Measurements from ENCODE around the gene KDELR1.
A peak's percentile ranks its signal among the peaks of the same experiment; 100 is the strongest.

The KDELR1 gene

DNA sequence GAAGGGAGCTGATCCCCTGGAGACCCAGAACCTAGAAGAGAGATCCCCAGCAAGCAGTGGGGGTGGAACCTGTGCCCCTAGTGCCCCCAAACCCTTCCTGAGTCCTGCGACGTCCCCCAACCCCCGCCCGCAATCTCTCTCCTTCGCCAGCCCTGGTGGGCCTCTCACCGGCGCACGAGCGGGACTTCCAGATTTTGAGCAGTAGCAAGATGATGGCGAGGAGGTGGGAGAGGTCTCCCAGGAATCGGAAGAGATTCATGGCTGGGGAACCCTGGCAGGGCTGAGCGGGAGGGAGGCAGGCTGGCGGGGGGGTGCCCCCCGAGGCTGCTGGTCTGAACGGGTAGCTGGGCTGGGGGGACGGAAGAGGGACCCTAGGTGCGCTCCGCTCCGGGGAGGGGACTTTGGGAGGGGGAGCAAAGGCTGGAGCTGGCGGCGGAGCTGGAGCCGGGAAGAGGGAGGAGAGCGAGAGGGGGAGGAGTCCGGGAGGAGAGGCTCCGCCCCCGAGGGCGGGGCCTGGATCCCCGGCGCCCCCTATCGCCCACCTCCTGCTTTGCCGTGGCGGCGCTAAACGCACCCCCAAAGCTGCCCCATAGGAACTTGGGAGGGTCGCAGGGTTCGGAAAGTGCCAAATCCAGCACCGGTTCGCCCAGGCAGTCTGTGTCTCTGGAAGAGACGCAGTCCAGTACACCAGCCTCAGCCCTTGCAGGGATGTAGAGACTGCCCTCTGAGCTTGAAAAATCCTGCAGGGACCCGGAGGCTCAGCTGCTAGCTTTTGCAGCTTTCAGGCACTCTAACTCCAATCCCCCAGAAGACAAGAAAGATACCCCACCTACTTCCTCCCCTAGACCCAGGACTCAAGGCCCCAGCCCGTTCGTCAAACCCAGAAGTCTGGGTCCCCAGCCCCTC is at the start of gene KDELR1:
TSS of gene KDELR1 (minus strand) at position 452 of the 906 bp plus-strand sequence. CDS start at position 259, 193 bp downstream.
- Histone ChIP-seq H4K20me1 (ENCODE audit: control insufficient read depth, insufficient read depth, low read depth, low read length) (peaks cover 3% of the 10 kb centered on the region; the same call in 1 of the 2 replicates), H3K27me3 (ENCODE audit: control insufficient read depth, low read length) (peaks cover 41% of the 10 kb centered on the region), H3K4me3 (ENCODE audit: low read length) (peak within 1 kb of the TSS; percentile 97), H3F3A (ENCODE audit: control insufficient read depth, insufficient read depth) (no peaks in the 10 kb centered on the region), H3K27ac (ENCODE audit: low read depth, low read length) (peak within 1 kb of the TSS; percentile 55), H3K4me2 (ENCODE audit: low read length) (peak within 1 kb of the TSS; percentile 81), H3K9me2 (replicated peaks; ENCODE audit: control insufficient read depth, low read length) (no peaks in the 10 kb centered on the region), H3K79me2 (ENCODE audit: control insufficient read depth, low read length) (peaks cover 26% of the 10 kb centered on the region), H3K9me3 (ENCODE audit: control insufficient read depth, insufficient read depth, low read length) (no peaks in the 10 kb centered on the region), H3K4me1 (ENCODE audit: control insufficient read depth, low read length) (peaks cover 22% of the 10 kb centered on the region), H3K36me3 (ENCODE audit: control insufficient read depth, low read length) (peaks cover 39% of the 10 kb centered on the region)
- TF ChIP-seq, protein P1, sequence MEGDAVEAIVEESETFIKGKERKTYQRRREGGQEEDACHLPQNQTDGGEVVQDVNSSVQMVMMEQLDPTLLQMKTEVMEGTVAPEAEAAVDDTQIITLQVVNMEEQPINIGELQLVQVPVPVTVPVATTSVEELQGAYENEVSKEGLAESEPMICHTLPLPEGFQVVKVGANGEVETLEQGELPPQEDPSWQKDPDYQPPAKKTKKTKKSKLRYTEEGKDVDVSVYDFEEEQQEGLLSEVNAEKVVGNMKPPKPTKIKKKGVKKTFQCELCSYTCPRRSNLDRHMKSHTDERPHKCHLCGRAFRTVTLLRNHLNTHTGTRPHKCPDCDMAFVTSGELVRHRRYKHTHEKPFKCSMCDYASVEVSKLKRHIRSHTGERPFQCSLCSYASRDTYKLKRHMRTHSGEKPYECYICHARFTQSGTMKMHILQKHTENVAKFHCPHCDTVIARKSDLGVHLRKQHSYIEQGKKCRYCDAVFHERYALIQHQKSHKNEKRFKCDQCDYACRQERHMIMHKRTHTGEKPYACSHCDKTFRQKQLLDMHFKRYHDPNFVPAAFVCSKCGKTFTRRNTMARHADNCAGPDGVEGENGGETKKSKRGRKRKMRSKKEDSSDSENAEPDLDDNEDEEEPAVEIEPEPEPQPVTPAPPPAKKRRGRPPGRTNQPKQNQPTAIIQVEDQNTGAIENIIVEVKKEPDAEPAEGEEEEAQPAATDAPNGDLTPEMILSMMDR (IDR thresholded peaks at IDR 0.05; ENCODE audit: low read depth, low read length, poor library complexity, severe bottlenecking) = peak; percentile 95
- TF ChIP-seq EZH2phosphoT487 (IDR thresholded peaks at IDR 0.05; ENCODE audit: borderline replicate concordance, low read length) = no peak

GRCh38 chr19:48436586-48436985 is 45.2 kb upstream of the KDELR1 start:
- peaks cover 5% of the 10 kb centered on the region for H3K4me1 ChIP-seq (ENCODE audit: control insufficient read depth, low read length)
- H3K4me2 ChIP-seq (ENCODE audit: low read length) = no peak overlapping the region
- H3K79me2 ChIP-seq (ENCODE audit: control insufficient read depth, low read length) = no peaks in the 10 kb centered on the region
- H3K27ac ChIP-seq (ENCODE audit: low read depth, low read length) = no peak overlapping the region
- H3F3A ChIP-seq (ENCODE audit: control insufficient read depth, insufficient read depth) = no peaks in the 10 kb centered on the region
- H3K9me2 ChIP-seq (replicated peaks; ENCODE audit: control insufficient read depth, low read length) = no peaks in the 10 kb centered on the region
- no peaks in the 10 kb centered on the region for H3K36me3 ChIP-seq (ENCODE audit: control insufficient read depth, low read length)
- H3K9me3 ChIP-seq (ENCODE audit: control insufficient read depth, insufficient read depth, low read length) = no peaks in the 10 kb centered on the region
- H4K20me1 ChIP-seq (ENCODE audit: control insufficient read depth, insufficient read depth, low read depth, low read length) = no peaks in the 10 kb centered on the region
- TF ChIP-seq EZH2phosphoT487 (IDR thresholded peaks at IDR 0.05; ENCODE audit: borderline replicate concordance, low read length) = no peak
- TF ChIP-seq, protein P1 (IDR thresholded peaks at IDR 0.05; ENCODE audit: low read depth, low read length, poor library complexity, severe bottlenecking) = no peak
- no peak overlapping the region for H3K4me3 ChIP-seq (ENCODE audit: low read length)
- no peaks in the 10 kb centered on the region for H3K27me3 ChIP-seq (ENCODE audit: control insufficient read depth, low read length)

DNA sequence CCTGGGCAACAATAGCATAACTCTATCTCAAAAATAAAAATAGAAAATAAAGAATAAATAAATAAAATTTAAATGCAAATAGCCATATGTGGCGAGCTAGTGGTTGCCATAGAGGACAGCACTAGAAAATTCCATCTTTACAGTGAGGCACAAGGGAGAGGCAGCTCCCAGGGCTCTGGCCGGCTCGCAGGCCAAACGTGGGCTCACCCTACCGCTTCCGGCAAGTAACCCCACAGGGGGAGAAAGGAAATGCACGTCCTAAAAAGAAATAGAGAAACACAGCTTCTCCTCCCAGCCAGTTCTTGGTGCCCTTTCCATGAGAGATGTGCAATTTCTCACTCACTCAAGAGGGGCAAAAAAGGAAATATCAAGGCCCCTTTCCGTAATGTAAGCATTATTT is 42.0 kb upstream of the KDELR1 start:
- no peaks in the 10 kb centered on the region for H3K36me3 ChIP-seq (ENCODE audit: control insufficient read depth, low read length)
- no peaks in the 10 kb centered on the region for H3K9me2 ChIP-seq (replicated peaks; ENCODE audit: control insufficient read depth, low read length)
- no peaks in the 10 kb centered on the region for H4K20me1 ChIP-seq (ENCODE audit: control insufficient read depth, insufficient read depth, low read depth, low read length)
- H3K4me3 ChIP-seq (ENCODE audit: low read length) = no peak overlapping the region
- no peaks in the 10 kb centered on the region for H3F3A ChIP-seq (ENCODE audit: control insufficient read depth, insufficient read depth)
- no peaks in the 10 kb centered on the region for H3K27me3 ChIP-seq (ENCODE audit: control insufficient read depth, low read length)
- peaks cover 5% of the 10 kb centered on the region for H3K4me1 ChIP-seq (ENCODE audit: control insufficient read depth, low read length)
- H3K4me2 ChIP-seq (ENCODE audit: low read length) = peak overlapping the region; percentile 39; the same call in 1 of the 2 replicates
- H3K27ac ChIP-seq (ENCODE audit: low read depth, low read length) = no peak overlapping the region
- H3K9me3 ChIP-seq (ENCODE audit: control insufficient read depth, insufficient read depth, low read length) = no peaks in the 10 kb centered on the region
- no peak for TF ChIP-seq EZH2phosphoT487 (IDR thresholded peaks at IDR 0.05; ENCODE audit: borderline replicate concordance, low read length)
- TF ChIP-seq, protein P1 (IDR thresholded peaks at IDR 0.05; ENCODE audit: low read depth, low read length, poor library complexity, severe bottlenecking) = no peak
- H3K79me2 ChIP-seq (ENCODE audit: control insufficient read depth, low read length) = no peaks in the 10 kb centered on the region

All from DOHH2 (cell line).